OCI-LY7 (cell line): ENCODE results near the gene MAN1B1.

ENCODE experiments used
- CTCF ChIP-seq: fragments of 200-600 bp; sonication (generic); conservative IDR thresholded peaks from 2 replicates; pipeline ENCODE4 v1.5.1; 2014; ENCODE audit warnings: mild to moderate bottlenecking, antibody characterized with exemption, low read length, moderate library complexity, mixed read lengths
- EZH2phosphoT487 ChIP-seq: fragments of 200-600 bp; sonication (generic); IDR thresholded peaks from 2 replicates; pipeline ENCODE4 v1.6.1; 2018; ENCODE audit warnings: low read depth, borderline replicate concordance, mild to moderate bottlenecking, mixed run types, antibody characterized with exemption, low read length, moderate library complexity, mixed read lengths

DNA sequence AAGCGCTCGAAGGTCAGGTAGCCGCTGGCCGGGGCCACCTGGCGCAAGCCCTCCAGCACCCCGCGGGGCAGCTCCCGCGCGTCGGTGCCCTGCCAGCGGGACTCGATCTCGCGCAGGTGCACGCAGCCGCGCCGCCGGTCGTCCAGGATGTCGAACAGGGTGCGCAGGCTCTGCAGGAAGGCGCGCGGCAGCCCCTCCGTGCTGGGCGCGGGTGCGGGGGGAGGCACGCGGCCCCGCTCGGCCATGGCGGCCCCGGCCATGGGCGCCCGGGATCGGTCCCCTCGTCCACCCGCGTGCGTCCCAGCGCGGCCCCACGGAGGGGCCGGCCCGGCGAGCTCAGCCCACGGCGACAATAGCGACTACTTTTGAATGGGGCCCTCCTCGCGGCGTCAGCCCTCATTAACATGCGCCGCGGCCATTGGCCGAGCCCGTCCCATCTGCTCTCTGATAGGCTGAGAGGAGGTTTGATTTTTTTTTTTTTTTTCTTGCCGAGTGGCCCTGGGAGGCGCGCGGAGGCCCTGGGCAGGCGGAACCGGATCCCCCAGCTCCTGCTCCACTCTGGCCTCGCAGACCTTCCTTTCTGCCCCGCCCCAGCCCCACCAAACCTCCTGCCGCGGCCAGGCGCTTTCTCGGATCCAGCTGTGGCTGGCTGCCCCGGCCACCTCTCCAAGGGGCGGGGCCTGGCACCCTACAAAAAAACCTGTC is 16.4 kb upstream of the MAN1B1 start, which contains the start of gene SAPCD2:
- no peak for TF ChIP-seq CTCF
- no peak for TF ChIP-seq EZH2phosphoT487
